ENCODE data around the gene CCNL1.

Gene CCNL1

DNA sequence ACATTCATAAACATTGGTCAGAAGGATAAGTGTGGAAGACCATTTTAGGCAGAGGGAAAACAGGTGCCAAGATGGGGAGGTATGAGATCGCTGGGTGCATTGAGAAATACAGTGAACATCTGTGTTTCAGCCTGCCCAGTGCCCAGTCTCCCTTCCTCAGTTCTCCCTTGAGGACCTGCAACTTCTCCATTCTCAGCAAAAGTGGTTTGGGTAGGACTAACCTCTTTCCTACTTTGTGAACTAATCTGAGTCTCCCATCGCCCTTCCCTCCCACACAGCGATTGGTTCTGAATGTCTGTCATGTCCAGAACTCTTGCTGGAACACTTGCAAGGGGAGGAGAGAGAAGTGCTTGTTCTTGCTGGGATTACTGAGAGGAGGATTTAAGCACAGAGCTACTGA is 10.9 kb upstream of the CCNL1 start:
- no peak overlapping the region for H3K9ac ChIP-seq (ENCODE audit: low read depth, low read length, poor library complexity, severe bottlenecking)
- H3K4me3 ChIP-seq (ENCODE audit: low read length, poor library complexity, severe bottlenecking) = no peak overlapping the region
- H3K4me2 ChIP-seq (ENCODE audit: low read depth, low read length, poor library complexity, severe bottlenecking) = no peak overlapping the region
- no peaks in the 10 kb centered on the region for H3K9me2 ChIP-seq (replicated peaks; ENCODE audit: low read depth, low read length)
- H3K27me3 ChIP-seq (ENCODE audit: insufficient read depth, low read length, poor library complexity, severe bottlenecking) = no peaks in the 10 kb centered on the region
- no peaks in the 10 kb centered on the region for H3K9me3 ChIP-seq (ENCODE audit: insufficient read depth, low read depth, low read length)
- H3K79me2 ChIP-seq (ENCODE audit: insufficient read depth, low read length) = peaks cover 8% of the 10 kb centered on the region
- H3K4me1 ChIP-seq (ENCODE audit: insufficient read depth, low read length, poor library complexity, severe bottlenecking) = peaks cover 15% of the 10 kb centered on the region
- peak overlapping the region; percentile 58; the same call in 1 of the 2 replicates for H2AFZ ChIP-seq (ENCODE audit: low read length)
- no peaks in the 10 kb centered on the region for H3F3A ChIP-seq (ENCODE audit: low read depth)
- H3K36me3 ChIP-seq (ENCODE audit: insufficient read depth, low read length) = no peaks in the 10 kb centered on the region
- no peaks in the 10 kb centered on the region for H4K20me1 ChIP-seq (ENCODE audit: insufficient read depth, low read length, poor library complexity, severe bottlenecking)
- TF ChIP-seq, protein P1, sequence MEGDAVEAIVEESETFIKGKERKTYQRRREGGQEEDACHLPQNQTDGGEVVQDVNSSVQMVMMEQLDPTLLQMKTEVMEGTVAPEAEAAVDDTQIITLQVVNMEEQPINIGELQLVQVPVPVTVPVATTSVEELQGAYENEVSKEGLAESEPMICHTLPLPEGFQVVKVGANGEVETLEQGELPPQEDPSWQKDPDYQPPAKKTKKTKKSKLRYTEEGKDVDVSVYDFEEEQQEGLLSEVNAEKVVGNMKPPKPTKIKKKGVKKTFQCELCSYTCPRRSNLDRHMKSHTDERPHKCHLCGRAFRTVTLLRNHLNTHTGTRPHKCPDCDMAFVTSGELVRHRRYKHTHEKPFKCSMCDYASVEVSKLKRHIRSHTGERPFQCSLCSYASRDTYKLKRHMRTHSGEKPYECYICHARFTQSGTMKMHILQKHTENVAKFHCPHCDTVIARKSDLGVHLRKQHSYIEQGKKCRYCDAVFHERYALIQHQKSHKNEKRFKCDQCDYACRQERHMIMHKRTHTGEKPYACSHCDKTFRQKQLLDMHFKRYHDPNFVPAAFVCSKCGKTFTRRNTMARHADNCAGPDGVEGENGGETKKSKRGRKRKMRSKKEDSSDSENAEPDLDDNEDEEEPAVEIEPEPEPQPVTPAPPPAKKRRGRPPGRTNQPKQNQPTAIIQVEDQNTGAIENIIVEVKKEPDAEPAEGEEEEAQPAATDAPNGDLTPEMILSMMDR (conservative IDR thresholded peaks at IDR 0.05; ENCODE audit: low read length) = no peak
- TF ChIP-seq EZH2phosphoT487 (IDR thresholded peaks at IDR 0.05; ENCODE audit: borderline replicate concordance) = no peak

DNA sequence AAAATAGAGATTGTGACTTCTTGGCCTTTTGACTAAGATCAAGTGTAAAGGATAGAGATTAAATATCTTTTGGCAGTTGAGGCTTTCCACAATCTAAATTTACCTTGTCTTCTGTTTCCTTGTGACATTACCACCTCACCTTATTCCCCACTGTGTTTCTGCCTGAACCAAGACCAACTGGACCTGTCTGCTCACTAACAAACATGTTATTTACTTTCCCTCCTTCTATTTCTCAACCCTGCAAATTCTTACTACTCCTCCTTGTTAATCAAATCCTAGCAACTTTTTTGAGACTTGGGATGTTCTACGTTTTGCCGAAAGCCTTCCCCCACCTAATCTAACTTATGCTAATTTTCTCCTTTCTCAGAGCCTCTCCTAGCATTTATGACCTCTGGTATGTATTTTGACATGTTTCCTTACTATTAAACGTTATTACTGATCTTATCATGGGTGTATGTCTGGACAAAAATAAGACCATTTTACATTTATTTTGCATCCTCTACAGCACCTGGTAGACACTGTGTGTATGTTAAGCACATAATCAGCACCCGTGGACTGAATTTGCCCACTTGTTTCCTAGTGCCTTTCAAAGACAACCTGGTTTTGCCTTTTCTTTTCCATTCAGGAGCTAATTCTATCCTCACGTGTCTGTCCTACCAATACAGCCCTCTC is 7.6 kb upstream of the CCNL1 start:
- Histone ChIP-seq H3K9me3 (ENCODE audit: insufficient read depth, low read depth, low read length) (no peaks in the 10 kb centered on the region), H3K4me3 (ENCODE audit: low read length, poor library complexity, severe bottlenecking) (no peak overlapping the region), H3K4me1 (ENCODE audit: insufficient read depth, low read length, poor library complexity, severe bottlenecking) (peaks cover 6% of the 10 kb centered on the region), H3K9ac (ENCODE audit: low read depth, low read length, poor library complexity, severe bottlenecking) (no peak overlapping the region), H3K27me3 (ENCODE audit: insufficient read depth, low read length, poor library complexity, severe bottlenecking) (no peaks in the 10 kb centered on the region), H3K79me2 (ENCODE audit: insufficient read depth, low read length) (no peaks in the 10 kb centered on the region), H3K9me2 (replicated peaks; ENCODE audit: low read depth, low read length) (no peaks in the 10 kb centered on the region), H3K4me2 (ENCODE audit: low read depth, low read length, poor library complexity, severe bottlenecking) (no peak overlapping the region), H3F3A (ENCODE audit: low read depth) (no peaks in the 10 kb centered on the region), H3K36me3 (ENCODE audit: insufficient read depth, low read length) (no peaks in the 10 kb centered on the region), H4K20me1 (ENCODE audit: insufficient read depth, low read length, poor library complexity, severe bottlenecking) (no peaks in the 10 kb centered on the region), H2AFZ (ENCODE audit: low read length) (no peak overlapping the region; the same call in 1 of the 2 replicates)
- TF ChIP-seq, protein P1 (conservative IDR thresholded peaks at IDR 0.05; ENCODE audit: low read length) = no peak
- no peak for TF ChIP-seq EZH2phosphoT487 (IDR thresholded peaks at IDR 0.05; ENCODE audit: borderline replicate concordance)

DNA sequence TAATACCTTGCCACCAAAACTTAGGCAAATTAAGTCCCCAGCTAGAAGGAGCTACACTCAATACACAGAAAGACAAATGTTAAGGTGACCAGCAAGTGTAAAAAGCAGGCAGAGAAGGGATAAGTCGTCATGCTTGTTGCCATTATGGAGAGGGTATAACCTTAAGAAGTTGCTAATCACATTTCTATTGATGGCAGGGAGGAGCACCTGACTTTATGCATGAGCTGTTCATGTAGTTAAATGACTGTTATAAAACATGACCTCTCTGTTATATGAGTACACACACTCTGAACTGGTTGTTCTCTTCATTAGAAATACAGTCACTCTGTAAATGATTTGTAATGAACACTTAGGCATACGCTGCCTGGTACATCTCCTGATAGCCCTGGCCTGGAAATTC is 6.6 kb upstream of the CCNL1 start:
- no peak overlapping the region for H3K4me3 ChIP-seq (ENCODE audit: low read length, poor library complexity, severe bottlenecking)
- no peaks in the 10 kb centered on the region for H4K20me1 ChIP-seq (ENCODE audit: insufficient read depth, low read length, poor library complexity, severe bottlenecking)
- H3K9ac ChIP-seq (ENCODE audit: low read depth, low read length, poor library complexity, severe bottlenecking) = no peak overlapping the region
- H3K9me3 ChIP-seq (ENCODE audit: insufficient read depth, low read depth, low read length) = no peaks in the 10 kb centered on the region
- H3K9me2 ChIP-seq (replicated peaks; ENCODE audit: low read depth, low read length) = no peaks in the 10 kb centered on the region
- H3K4me1 ChIP-seq (ENCODE audit: insufficient read depth, low read length, poor library complexity, severe bottlenecking) = peaks cover 6% of the 10 kb centered on the region
- peaks cover 4% of the 10 kb centered on the region for H3K79me2 ChIP-seq (ENCODE audit: insufficient read depth, low read length)
- no peaks in the 10 kb centered on the region for H3F3A ChIP-seq (ENCODE audit: low read depth)
- H2AFZ ChIP-seq (ENCODE audit: low read length) = no peak overlapping the region
- H3K4me2 ChIP-seq (ENCODE audit: low read depth, low read length, poor library complexity, severe bottlenecking) = no peak overlapping the region
- H3K27me3 ChIP-seq (ENCODE audit: insufficient read depth, low read length, poor library complexity, severe bottlenecking) = no peaks in the 10 kb centered on the region
- H3K36me3 ChIP-seq (ENCODE audit: insufficient read depth, low read length) = no peaks in the 10 kb centered on the region
- TF ChIP-seq EZH2phosphoT487 (IDR thresholded peaks at IDR 0.05; ENCODE audit: borderline replicate concordance) = no peak
- TF ChIP-seq, protein P1 (conservative IDR thresholded peaks at IDR 0.05; ENCODE audit: low read length) = no peak

Data from Loucy (cell line).